Activated CD8-positive, alpha-beta memory T cell treated with anti-CD3 and anti-CD28 coated beads for 1 hour (primary cell): ENCODE measurements around the gene XIST.
"Not testable (repeated sequence)": the region's sequence is repeated elsewhere in the genome, so short reads cannot be mapped to it uniquely, and the experiment has no call there.

Source experiments
- DNase-seq, 2 donors: peaks; one replicate each; pipeline ENCODE4 v3.0.0-alpha.2; 2020; ENCODE audit warnings: low read depth in 1 of 2; ENCODE audit errors: extremely low read depth in 1 of 2

The XIST gene

GRCh38 chrX:73817393-73818199 is 34.9 kb downstream of the XIST start:
- no peak for DNase-seq

GRCh38 chrX:73812256-73812655 is 40.3 kb downstream of the XIST start:
- DNase-seq, result no peak

- DNase-seq, result not testable (repeated sequence)
These were observed 48.4 kb downstream of the XIST start for GRCh38 chrX:73804109-73804508.

- DNase-seq, result no peak
These were observed 52.6 kb downstream of the XIST start for GRCh38 chrX:73799888-73800287.

GRCh38 chrX:73792511-73792910 is 60.0 kb downstream of the XIST start:
- DNase-seq, result not testable (repeated sequence)

GRCh38 chrX:73785493-73785892 is 67.0 kb downstream of the XIST start:
- no peak for DNase-seq
